Neural cell (in vitro differentiated cells): ENCODE data around the gene NUDC. TPM values are rescaled to one million over a fixed set of nuclear protein-coding genes. Genes with fewer than 3 reads are reported as not detected.

Experiments used
- H2AFZ ChIP-seq: fragments of 200-600, 300-800 bp; sonication (generic), shearing (Covaris generic); 2 replicates; pipeline ENCODE4 v1.6.0; 2014; ENCODE audit warnings: low read depth, mild to moderate bottlenecking, antibody characterized with exemption, low read length, moderate library complexity
- H3F3A ChIP-seq: fragments of 200-600 bp; shearing (Covaris generic); 2 replicates; pipeline ENCODE4 v1.6.1; 2016; ENCODE audit warnings: mild to moderate bottlenecking, moderate library complexity, mixed read lengths, antibody characterized with exemption, low read length; ENCODE audit not compliant: insufficient read depth, poor library complexity, severe bottlenecking
- H3K27ac ChIP-seq: fragments of 200-600, 300-800 bp; sonication (generic), shearing (Covaris generic); 2 replicates; pipeline ENCODE4 v1.5.1; 2014; ENCODE audit warnings: mild to moderate bottlenecking, low read length, moderate library complexity
- H3K27me3 ChIP-seq: fragments of 300-800, 200-600 bp; sonication (generic), shearing (Covaris generic); 2 replicates; pipeline ENCODE4 v1.6.0; 2014; ENCODE audit warnings: mild to moderate bottlenecking, low read depth, low read length, moderate library complexity; ENCODE audit not compliant: insufficient read depth
- H3K36me3 ChIP-seq: fragments of 300-800, 200-600 bp; sonication (generic), shearing (Covaris generic); 2 replicates; pipeline ENCODE4 v1.5.1; 2014; ENCODE audit warnings: mild to moderate bottlenecking, antibody characterized with exemption, low read length, moderate library complexity; ENCODE audit not compliant: insufficient read depth
- H3K4me2 ChIP-seq: fragments of 300-800, 200-600 bp; sonication (generic), shearing (Covaris generic); 2 replicates; pipeline ENCODE4 v1.6.0; 2014; ENCODE audit warnings: mild to moderate bottlenecking, low read length
- H3K4me3 ChIP-seq: fragments of 300-800, 200-600 bp; sonication (generic), shearing (Covaris generic); 2 replicates; pipeline ENCODE4 v1.5.1; 2014; ENCODE audit warnings: mild to moderate bottlenecking, low read length, moderate library complexity
- H3K79me2 ChIP-seq: fragments of 200-600 bp; shearing (Covaris generic); replicated peaks from 2 replicates; pipeline ENCODE4 v1.6.0; 2014; ENCODE audit warnings: mild to moderate bottlenecking, low read length, moderate library complexity; ENCODE audit not compliant: insufficient read depth
- H3K9ac ChIP-seq: fragments of 300-800, 200-600 bp; sonication (generic), shearing (Covaris generic); 2 replicates; pipeline ENCODE4 v1.6.1; 2016; ENCODE audit warnings: mild to moderate bottlenecking, low read length, mixed read lengths
- H3K9me2 ChIP-seq: fragments of 200-600 bp; shearing (Covaris generic); 2 replicates; pipeline ENCODE4 v1.6.1; 2016; ENCODE audit warnings: mild to moderate bottlenecking, low read length, mixed read lengths; ENCODE audit not compliant: insufficient read depth
- H3K9me3 ChIP-seq: fragments of 200-600, 300-800 bp; sonication (generic), shearing (Covaris generic); 2 replicates; pipeline ENCODE4 v1.6.1; 2016; ENCODE audit warnings: mild to moderate bottlenecking, mixed run types, low read length, moderate library complexity, mixed read lengths
- H4K20me1 ChIP-seq: fragments of 200-600 bp; shearing (Covaris generic); 2 replicates; pipeline ENCODE4 v1.6.1; 2016; ENCODE audit warnings: mild to moderate bottlenecking, mixed run types; ENCODE audit not compliant: insufficient read depth
- CTCF ChIP-seq: fragments of 450-650 bp; IDR thresholded peaks from 2 replicates; pipeline ENCODE4 v1.5.1; 2014; ENCODE audit warnings: antibody characterized with exemption, mild to moderate bottlenecking, moderate library complexity; ENCODE audit not compliant: poor library complexity, severe bottlenecking
- EP300 ChIP-seq: fragments of 450-650 bp; conservative IDR thresholded peaks from 2 replicates; pipeline ENCODE4 v1.6.1; 2014; ENCODE audit warnings: antibody characterized with exemption, mild to moderate bottlenecking, moderate library complexity; ENCODE audit not compliant: poor library complexity, severe bottlenecking
- EZH2 ChIP-seq: fragments of 200-600, 300-800 bp; shearing (Covaris generic), sonication (generic); IDR thresholded peaks from 2 replicates; pipeline ENCODE4 v1.6.1; 2014; ENCODE audit warnings: antibody characterized with exemption, low read length, borderline replicate concordance, mild to moderate bottlenecking; ENCODE audit not compliant: insufficient read depth, poor library complexity, severe bottlenecking
- MXI1 ChIP-seq: fragments of 450-650 bp; conservative IDR thresholded peaks from 2 replicates; pipeline ENCODE4 v1.6.1; 2014; ENCODE audit warnings: antibody characterized with exemption, mild to moderate bottlenecking; ENCODE audit not compliant: poor library complexity, severe bottlenecking
- POLR2AphosphoS5 ChIP-seq: IDR thresholded peaks from 2 replicates; pipeline ENCODE4 v1.6.1; 2012
- RAD21 ChIP-seq: fragments of 450-650 bp; conservative IDR thresholded peaks from 2 replicates; pipeline ENCODE4 v1.6.1; 2014; ENCODE audit warnings: antibody characterized with exemption, mild to moderate bottlenecking, moderate library complexity
- REST ChIP-seq: IDR thresholded peaks from 2 replicates; pipeline ENCODE4 v1.6.1; 2012; ENCODE audit warnings: borderline replicate concordance
- SMC3 ChIP-seq: fragments of 450-650 bp; conservative IDR thresholded peaks from 2 replicates; pipeline ENCODE4 v1.6.1; 2014; ENCODE audit warnings: antibody characterized with exemption, mild to moderate bottlenecking, moderate library complexity; ENCODE audit not compliant: poor library complexity
- TAF1 ChIP-seq: IDR thresholded peaks from 2 replicates; pipeline ENCODE4 v1.6.1; 2012; ENCODE audit warnings: low read depth
- polyA plus RNA-seq: library from polyadenylated mRNA; depleted of rRNA; stranded (reverse); fragments of >200 nt; gene quantifications from 2 replicates; pipeline ENCODE4 v1.2.3, GENCODE V29; 2014

NUDC gene
- polyA plus RNA-seq, 1 donor from 2014 or later: 20.6 TPM

- Histone ChIP-seq H3K4me3 (no peak overlapping the region), H2AFZ (no peak overlapping the region), H3K9me3 (no peaks in the 10 kb centered on the region), H3K27me3 (peaks cover 32% of the 10 kb centered on the region), H3K36me3 (no peaks in the 10 kb centered on the region), H3K4me2 (no peak overlapping the region), H3K9ac (no peak overlapping the region), H3K9me2 (no peaks in the 10 kb centered on the region), H3K79me2 (no peaks in the 10 kb centered on the region), H3K27ac (no peak overlapping the region), H4K20me1 (no peaks in the 10 kb centered on the region), H3F3A (no peaks in the 10 kb centered on the region)
- TF ChIP-seq CTCF: no peak
- no peak for TF ChIP-seq EP300
- TF ChIP-seq RAD21: no peak
- TF ChIP-seq SMC3: no peak
- TF ChIP-seq TAF1: no peak
- TF ChIP-seq REST: no peak
- TF ChIP-seq MXI1: no peak
Measured at GRCh38 chr1:26991310-26992116, 70.0 kb downstream of the NUDC start.

- H3K27ac ChIP-seq: no peak within 1 kb of the TSS
- no peak for TF ChIP-seq EZH2
- peak; percentile 82 for TF ChIP-seq POLR2AphosphoS5
Measured at GRCh38 chr1:26993237-26994019, 71.9 kb downstream of the NUDC start, which contains the start of gene TRNP1. Gene TRNP1 (plus strand): TSS chr1:26993692. CDS start chr1:26993787, 95 bp downstream.

More at GRCh38 chr1:26993237-26994019, 71.9 kb downstream of the NUDC start, which contains the start of gene TRNP1:
- Histone ChIP-seq H3K9ac (peak within 1 kb of the TSS; percentile 70), H3K9me3 (no peaks in the 10 kb centered on the region), H3K79me2 (no peaks in the 10 kb centered on the region), H3K4me3 (peak within 1 kb of the TSS; percentile 89), H3K4me2 (peak within 1 kb of the TSS; percentile 52), H3K9me2 (no peaks in the 10 kb centered on the region), H2AFZ (no peak within 1 kb of the TSS), H3K27me3 (peaks cover 32% of the 10 kb centered on the region), H4K20me1 (no peaks in the 10 kb centered on the region), H3F3A (no peaks in the 10 kb centered on the region), H3K36me3 (no peaks in the 10 kb centered on the region)
